Glutamatergic neuron (in vitro differentiated cells): ENCODE measurements around the gene TAOK3. TPM values are rescaled to one million over a fixed set of nuclear protein-coding genes. Genes with fewer than 3 reads are reported as not detected.

Source experiments
- DNase-seq: peaks from one replicate; pipeline ENCODE4 v3.0.0; 2022
- H3K27ac Mint-ChIP-seq: one replicate; pipeline ENCODE4 v1.8.0; 2020; ENCODE audit warnings: mild to moderate bottlenecking, mixed read lengths, inconsistent platforms; ENCODE audit not compliant: unreplicated experiment
- H3K27me3 Mint-ChIP-seq: one replicate; pipeline ENCODE4 v1.8.0; 2020; ENCODE audit warnings: mild to moderate bottlenecking, moderate library complexity, mixed read lengths, inconsistent platforms; ENCODE audit not compliant: unreplicated experiment
- H3K36me3 Mint-ChIP-seq: one replicate; pipeline ENCODE4 v1.8.0; 2020; ENCODE audit warnings: mild to moderate bottlenecking, mixed read lengths, inconsistent platforms; ENCODE audit not compliant: unreplicated experiment
- H3K4me1 Mint-ChIP-seq: one replicate; pipeline ENCODE4 v1.8.0; 2020; ENCODE audit warnings: mild to moderate bottlenecking, low read depth, mixed read lengths, inconsistent platforms; ENCODE audit not compliant: unreplicated experiment
- H3K4me3 Mint-ChIP-seq: one replicate; pipeline ENCODE4 v1.8.0; 2020; ENCODE audit warnings: mild to moderate bottlenecking, mixed read lengths, inconsistent platforms; ENCODE audit not compliant: unreplicated experiment
- H3K9me3 Mint-ChIP-seq: one replicate; pipeline ENCODE4 v1.8.0; 2020; ENCODE audit warnings: mild to moderate bottlenecking, moderate library complexity, mixed read lengths, inconsistent platforms; ENCODE audit not compliant: unreplicated experiment
- total RNA-seq: library from RNA; stranded (reverse); fragmentation: NEBNext Ultra II Directional; extraction: Animal tissue kit (Norgen Biotek cat#: 25700); gene quantifications from one replicate; pipeline ENCODE4 v1.2.1, GENCODE V29; 2021; ENCODE audit not compliant: unreplicated experiment
- TF ChIP-seq, protein P1 (sequence below): fragments of 200-600 bp; sonication (generic); IDR thresholded peaks from one replicate; pipeline ENCODE4 v1.5.0; 2021; ENCODE audit not compliant: partially characterized antibody, unreplicated experiment

The TAOK3 gene
- total RNA-seq, 1 donor from 2014 or later = 13.1 TPM

DNA sequence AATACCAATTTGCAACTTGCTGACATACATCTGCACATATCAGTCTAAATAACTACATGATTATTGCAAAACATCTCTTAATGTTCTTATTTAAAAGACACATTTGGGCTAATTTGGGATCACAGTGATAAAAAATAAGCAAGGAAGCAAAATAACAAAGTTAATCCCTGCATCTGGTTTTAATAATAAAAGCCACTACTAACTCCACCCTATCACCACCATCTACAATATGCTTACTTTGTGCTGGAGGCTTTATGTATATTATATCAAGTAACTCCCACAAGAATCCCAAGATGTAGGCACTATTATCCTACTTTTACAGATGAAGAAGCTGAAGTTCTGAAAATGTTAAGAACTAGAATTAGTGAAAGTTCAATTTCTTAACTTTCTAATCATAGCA, 45.7 kb downstream of the TAOK3 start:
- DNase-seq = no peak
- H3K27me3 Mint-ChIP-seq = peaks cover 2% of the 10 kb centered on the region
- no peaks in the 10 kb centered on the region for H3K9me3 Mint-ChIP-seq
- no peaks in the 10 kb centered on the region for H3K36me3 Mint-ChIP-seq
- H3K4me1 Mint-ChIP-seq = peaks cover 6% of the 10 kb centered on the region
- H3K27ac Mint-ChIP-seq = no peak overlapping the region
- TF ChIP-seq, protein P1, sequence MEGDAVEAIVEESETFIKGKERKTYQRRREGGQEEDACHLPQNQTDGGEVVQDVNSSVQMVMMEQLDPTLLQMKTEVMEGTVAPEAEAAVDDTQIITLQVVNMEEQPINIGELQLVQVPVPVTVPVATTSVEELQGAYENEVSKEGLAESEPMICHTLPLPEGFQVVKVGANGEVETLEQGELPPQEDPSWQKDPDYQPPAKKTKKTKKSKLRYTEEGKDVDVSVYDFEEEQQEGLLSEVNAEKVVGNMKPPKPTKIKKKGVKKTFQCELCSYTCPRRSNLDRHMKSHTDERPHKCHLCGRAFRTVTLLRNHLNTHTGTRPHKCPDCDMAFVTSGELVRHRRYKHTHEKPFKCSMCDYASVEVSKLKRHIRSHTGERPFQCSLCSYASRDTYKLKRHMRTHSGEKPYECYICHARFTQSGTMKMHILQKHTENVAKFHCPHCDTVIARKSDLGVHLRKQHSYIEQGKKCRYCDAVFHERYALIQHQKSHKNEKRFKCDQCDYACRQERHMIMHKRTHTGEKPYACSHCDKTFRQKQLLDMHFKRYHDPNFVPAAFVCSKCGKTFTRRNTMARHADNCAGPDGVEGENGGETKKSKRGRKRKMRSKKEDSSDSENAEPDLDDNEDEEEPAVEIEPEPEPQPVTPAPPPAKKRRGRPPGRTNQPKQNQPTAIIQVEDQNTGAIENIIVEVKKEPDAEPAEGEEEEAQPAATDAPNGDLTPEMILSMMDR = no peak
- H3K4me3 Mint-ChIP-seq = no peak overlapping the region

DNA sequence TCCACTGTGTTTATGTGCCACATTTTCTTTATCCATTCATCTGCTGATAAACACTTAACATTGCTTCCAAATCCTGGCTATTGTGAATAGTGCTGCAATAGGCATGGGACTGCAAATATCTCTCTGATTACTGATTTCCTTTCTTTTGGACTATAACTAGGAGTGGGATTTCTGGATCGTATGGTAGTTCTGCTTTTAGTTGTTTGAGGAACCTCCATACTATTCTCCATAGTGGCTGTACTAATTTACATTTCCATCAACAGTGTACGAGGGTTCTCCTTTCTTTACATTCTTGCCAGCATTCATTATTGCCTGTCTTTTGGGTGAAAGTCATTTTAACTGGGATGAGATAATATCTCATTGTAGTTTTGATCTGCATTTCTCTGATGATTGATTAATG, 47.6 kb downstream of the TAOK3 start:
- H3K4me1 Mint-ChIP-seq = peaks cover 4% of the 10 kb centered on the region
- H3K4me3 Mint-ChIP-seq = no peak overlapping the region
- H3K36me3 Mint-ChIP-seq = no peaks in the 10 kb centered on the region
- no peaks in the 10 kb centered on the region for H3K9me3 Mint-ChIP-seq
- TF ChIP-seq, protein P1 = no peak
- no peak for DNase-seq
- no peak overlapping the region for H3K27ac Mint-ChIP-seq
- no peaks in the 10 kb centered on the region for H3K27me3 Mint-ChIP-seq

DNA sequence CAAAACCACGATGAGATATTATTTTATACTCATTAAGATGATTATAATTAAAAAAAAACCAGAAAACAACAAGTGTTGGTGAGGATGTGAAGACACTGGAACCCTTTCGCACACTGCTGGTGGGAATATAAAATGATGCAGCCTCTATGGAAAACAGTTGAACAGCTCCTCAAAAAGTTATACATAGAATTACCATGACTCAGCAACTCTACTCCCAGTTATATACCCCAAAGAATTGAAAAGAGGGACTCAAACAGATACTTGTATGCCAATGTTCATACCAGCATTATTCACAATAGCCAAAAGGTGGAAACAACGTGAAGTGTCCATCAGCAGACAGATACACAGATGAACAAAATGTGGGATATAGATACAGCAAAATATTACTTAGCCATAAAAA, 53.1 kb downstream of the TAOK3 start:
- H3K9me3 Mint-ChIP-seq = no peaks in the 10 kb centered on the region
- H3K27me3 Mint-ChIP-seq = no peaks in the 10 kb centered on the region
- H3K4me3 Mint-ChIP-seq = no peak overlapping the region
- no peaks in the 10 kb centered on the region for H3K36me3 Mint-ChIP-seq
- H3K4me1 Mint-ChIP-seq = peaks cover 4% of the 10 kb centered on the region
- no peak for DNase-seq
- no peak overlapping the region for H3K27ac Mint-ChIP-seq
- TF ChIP-seq, protein P1 = no peak

DNA sequence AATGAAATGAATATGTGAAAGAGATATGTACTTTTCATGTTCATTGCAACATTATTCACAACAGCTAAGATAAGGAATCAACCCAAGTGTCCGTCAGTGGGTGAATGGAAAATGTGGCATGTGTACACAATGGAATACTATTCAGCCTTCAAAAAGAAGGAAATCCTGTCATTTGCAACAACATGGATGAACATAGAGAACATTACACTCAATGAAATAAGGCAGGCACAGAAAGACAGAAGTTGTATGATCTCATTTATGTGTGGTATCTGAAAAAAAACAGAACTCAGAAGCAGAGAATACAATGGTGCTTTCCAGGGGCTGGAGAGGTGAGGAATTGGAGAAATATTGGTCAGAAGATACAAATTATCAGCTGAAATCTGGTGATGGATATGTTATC, 54.0 kb downstream of the TAOK3 start:
- Mint-ChIP-seq H3K27ac (no peak overlapping the region), H3K4me3 (no peak overlapping the region), H3K36me3 (no peaks in the 10 kb centered on the region), H3K9me3 (no peaks in the 10 kb centered on the region), H3K27me3 (no peaks in the 10 kb centered on the region), H3K4me1 (peaks cover 4% of the 10 kb centered on the region)
- no peak for DNase-seq
- TF ChIP-seq, protein P1 = no peak

DNA sequence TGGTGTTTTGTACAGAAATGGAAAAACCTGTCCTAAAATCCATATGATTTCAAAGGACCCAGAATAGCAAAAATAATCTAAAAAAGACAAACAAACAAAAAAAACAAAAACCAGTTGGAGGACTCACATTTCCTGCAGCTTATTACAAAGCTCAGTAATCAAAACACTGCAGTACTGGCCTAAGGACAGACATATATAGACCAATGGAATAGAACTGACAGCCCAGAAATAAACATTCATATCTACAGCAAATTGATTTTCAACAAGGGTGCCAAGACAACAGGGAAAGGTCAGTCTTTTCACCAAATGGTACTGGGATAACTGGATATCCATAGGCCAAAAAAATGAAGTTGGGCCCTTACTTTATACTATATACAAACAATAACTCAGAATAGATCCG, 55.0 kb downstream of the TAOK3 start:
- H3K36me3 Mint-ChIP-seq = no peaks in the 10 kb centered on the region
- H3K9me3 Mint-ChIP-seq = no peaks in the 10 kb centered on the region
- no peaks in the 10 kb centered on the region for H3K27me3 Mint-ChIP-seq
- H3K27ac Mint-ChIP-seq = no peak overlapping the region
- TF ChIP-seq, protein P1 = no peak
- DNase-seq = no peak
- H3K4me1 Mint-ChIP-seq = peaks cover 4% of the 10 kb centered on the region
- no peak overlapping the region for H3K4me3 Mint-ChIP-seq
